Ishikawa (cell line): ENCODE results near the gene ESR1.

Source experiments
- CEBPB ChIP-seq: IDR thresholded peaks from 2 replicates; pipeline ENCODE4 v1.6.1; 2012
- CREB1 ChIP-seq: IDR thresholded peaks from 2 replicates; pipeline ENCODE4 v1.6.1; 2012; ENCODE audit warnings: low read depth
- EGR1 ChIP-seq: IDR thresholded peaks from 2 replicates; pipeline ENCODE4 v1.6.1; 2012
- EP300 ChIP-seq: IDR thresholded peaks from 2 replicates; pipeline ENCODE4 v1.6.1; 2012; ENCODE audit warnings: borderline replicate concordance
- FOXM1 ChIP-seq: IDR thresholded peaks from 2 replicates; pipeline ENCODE4 v1.6.1; 2012; ENCODE audit warnings: low read depth, borderline replicate concordance
- NFIC ChIP-seq: IDR thresholded peaks from 2 replicates; pipeline ENCODE4 v1.6.1; 2012
- RAD21 ChIP-seq: IDR thresholded peaks from 2 replicates; pipeline ENCODE4 v1.6.1; 2012; ENCODE audit warnings: low read depth
- TAF1 ChIP-seq: IDR thresholded peaks from 2 replicates; pipeline ENCODE4 v1.6.1; 2012; ENCODE audit warnings: low read depth, mild to moderate bottlenecking
- TCF12 ChIP-seq: IDR thresholded peaks from 2 replicates; pipeline ENCODE4 v1.6.1; 2012; ENCODE audit warnings: low read depth
- TEAD4 ChIP-seq: IDR thresholded peaks from 2 replicates; pipeline ENCODE4 v1.6.1; 2012
- YY1 ChIP-seq: IDR thresholded peaks from 2 replicates; pipeline ENCODE4 v1.6.1; 2012; ENCODE audit warnings: low read depth
- ZBTB7A ChIP-seq: IDR thresholded peaks from 2 replicates; pipeline ENCODE4 v1.6.1; 2012; ENCODE audit warnings: low read depth
- TF ChIP-seq, protein P1 (sequence below): IDR thresholded peaks from 2 replicates; pipeline ENCODE4 v1.6.1; 2012
- TF ChIP-seq, protein P2 (sequence below): IDR thresholded peaks from 2 replicates; pipeline ENCODE4 v1.6.1; 2012; ENCODE audit warnings: low read depth, mild to moderate bottlenecking
- TF ChIP-seq, protein P3 (sequence below): IDR thresholded peaks from 2 replicates; pipeline ENCODE4 v1.6.1; 2012

ESR1 gene

DNA sequence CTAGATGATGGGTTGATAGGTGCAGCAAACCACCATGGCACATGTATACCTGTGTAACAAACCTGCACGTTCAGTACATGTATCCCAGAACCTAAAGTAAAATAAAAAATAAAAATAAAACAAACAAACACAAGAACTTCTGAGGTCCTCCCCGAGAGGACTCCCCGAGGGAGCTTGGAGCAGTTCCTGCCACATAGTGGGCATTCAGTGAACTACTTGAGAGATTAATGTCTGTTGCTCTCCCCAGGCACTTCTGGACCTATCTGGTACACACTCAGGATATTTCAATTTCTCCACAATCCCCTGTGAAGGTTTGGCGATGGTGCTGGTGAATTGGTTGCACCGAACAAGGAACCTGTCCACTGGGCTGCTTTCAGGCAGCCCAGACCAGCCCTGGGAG lies 311.2 kb downstream of the ESR1 start:
- TF ChIP-seq TCF12 (no peak), RAD21 (no peak), CREB1 (no peak), ZBTB7A (no peak), TEAD4 (no peak), TAF1 (no peak), EP300 (no peak), YY1 (no peak), EGR1 (no peak), CEBPB (no peak)
- TF ChIP-seq, protein P1, sequence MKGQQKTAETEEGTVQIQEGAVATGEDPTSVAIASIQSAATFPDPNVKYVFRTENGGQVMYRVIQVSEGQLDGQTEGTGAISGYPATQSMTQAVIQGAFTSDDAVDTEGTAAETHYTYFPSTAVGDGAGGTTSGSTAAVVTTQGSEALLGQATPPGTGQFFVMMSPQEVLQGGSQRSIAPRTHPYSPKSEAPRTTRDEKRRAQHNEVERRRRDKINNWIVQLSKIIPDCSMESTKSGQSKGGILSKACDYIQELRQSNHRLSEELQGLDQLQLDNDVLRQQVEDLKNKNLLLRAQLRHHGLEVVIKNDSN = no peak
- TF ChIP-seq, protein P2, sequence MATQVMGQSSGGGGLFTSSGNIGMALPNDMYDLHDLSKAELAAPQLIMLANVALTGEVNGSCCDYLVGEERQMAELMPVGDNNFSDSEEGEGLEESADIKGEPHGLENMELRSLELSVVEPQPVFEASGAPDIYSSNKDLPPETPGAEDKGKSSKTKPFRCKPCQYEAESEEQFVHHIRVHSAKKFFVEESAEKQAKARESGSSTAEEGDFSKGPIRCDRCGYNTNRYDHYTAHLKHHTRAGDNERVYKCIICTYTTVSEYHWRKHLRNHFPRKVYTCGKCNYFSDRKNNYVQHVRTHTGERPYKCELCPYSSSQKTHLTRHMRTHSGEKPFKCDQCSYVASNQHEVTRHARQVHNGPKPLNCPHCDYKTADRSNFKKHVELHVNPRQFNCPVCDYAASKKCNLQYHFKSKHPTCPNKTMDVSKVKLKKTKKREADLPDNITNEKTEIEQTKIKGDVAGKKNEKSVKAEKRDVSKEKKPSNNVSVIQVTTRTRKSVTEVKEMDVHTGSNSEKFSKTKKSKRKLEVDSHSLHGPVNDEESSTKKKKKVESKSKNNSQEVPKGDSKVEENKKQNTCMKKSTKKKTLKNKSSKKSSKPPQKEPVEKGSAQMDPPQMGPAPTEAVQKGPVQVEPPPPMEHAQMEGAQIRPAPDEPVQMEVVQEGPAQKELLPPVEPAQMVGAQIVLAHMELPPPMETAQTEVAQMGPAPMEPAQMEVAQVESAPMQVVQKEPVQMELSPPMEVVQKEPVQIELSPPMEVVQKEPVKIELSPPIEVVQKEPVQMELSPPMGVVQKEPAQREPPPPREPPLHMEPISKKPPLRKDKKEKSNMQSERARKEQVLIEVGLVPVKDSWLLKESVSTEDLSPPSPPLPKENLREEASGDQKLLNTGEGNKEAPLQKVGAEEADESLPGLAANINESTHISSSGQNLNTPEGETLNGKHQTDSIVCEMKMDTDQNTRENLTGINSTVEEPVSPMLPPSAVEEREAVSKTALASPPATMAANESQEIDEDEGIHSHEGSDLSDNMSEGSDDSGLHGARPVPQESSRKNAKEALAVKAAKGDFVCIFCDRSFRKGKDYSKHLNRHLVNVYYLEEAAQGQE = no peak

DNA sequence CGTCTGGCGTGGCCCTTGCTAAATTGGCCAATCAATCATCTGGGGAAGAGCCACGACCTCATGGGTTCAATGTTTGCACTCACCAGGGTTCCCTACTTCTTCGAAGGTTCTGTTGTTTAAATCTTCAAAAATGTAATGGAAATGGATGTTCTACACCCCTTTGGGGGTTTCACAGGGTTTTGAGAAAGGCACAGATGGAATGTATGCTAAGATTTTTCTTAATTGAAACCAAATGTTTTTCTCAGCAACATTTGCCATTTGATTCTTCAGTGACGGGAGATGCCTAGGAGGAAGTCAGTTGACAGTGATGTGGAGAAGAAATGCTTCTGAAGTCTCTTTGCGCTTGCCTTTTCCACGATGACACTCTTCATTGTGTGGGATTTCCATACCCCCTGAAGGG lies 312.3 kb downstream of the ESR1 start:
- TF ChIP-seq TCF12 (no peak), EP300 (no peak), EGR1 (no peak), FOXM1 (no peak), CREB1 (no peak), RAD21 (no peak), CEBPB (no peak), TEAD4 (no peak), YY1 (no peak), ZBTB7A (no peak), NFIC (no peak), TAF1 (no peak)
- TF ChIP-seq, protein P2 = no peak
- TF ChIP-seq, protein P1 = no peak

DNA sequence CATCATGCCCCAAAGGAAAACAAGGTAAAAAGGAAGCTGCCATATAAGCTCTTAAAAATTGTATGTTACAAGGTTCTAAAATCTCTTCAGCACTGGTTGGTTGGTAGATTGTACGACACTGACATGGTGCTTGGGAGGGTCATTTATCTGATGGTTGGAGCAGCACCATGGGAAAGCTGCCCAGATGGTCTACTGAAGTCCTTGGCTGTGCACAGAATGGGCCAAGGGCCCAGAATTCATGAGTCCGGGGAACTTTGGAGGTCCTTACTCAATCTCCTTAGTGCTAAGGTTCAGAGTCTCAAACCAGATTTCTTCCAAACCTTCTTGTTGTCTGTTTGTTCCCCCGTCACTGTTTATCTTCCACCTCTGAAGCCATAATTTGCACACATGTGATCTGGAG lies 314.4 kb downstream of the ESR1 start:
- TF ChIP-seq TCF12 (no peak), TEAD4 (no peak), CEBPB (no peak), EGR1 (no peak), ZBTB7A (no peak), EP300 (no peak), NFIC (no peak), TAF1 (no peak), FOXM1 (no peak), CREB1 (no peak), YY1 (no peak), RAD21 (no peak)
- TF ChIP-seq, protein P3, sequence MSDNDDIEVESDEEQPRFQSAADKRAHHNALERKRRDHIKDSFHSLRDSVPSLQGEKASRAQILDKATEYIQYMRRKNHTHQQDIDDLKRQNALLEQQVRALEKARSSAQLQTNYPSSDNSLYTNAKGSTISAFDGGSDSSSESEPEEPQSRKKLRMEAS = no peak
- TF ChIP-seq, protein P1 = no peak
- TF ChIP-seq, protein P2 = no peak

DNA sequence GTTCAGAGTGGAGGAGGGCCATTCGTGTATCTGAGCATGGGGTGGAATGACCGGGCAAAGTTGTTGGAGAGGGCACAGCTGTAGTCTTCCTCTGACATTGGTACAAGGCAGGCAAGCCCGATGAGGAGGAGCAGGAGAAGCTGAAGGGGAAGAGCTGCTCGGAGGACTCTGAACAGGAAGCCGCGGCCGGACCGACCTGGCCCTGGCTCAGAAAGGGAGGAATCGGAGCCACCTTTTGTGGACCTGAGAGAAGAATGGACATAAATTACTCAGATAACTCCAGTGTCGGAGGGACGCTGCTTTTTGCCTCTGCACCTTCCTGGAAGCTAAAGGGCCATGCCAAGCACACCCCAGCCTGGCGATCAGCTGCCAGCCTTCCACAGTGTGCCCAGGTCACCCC lies 315.0 kb downstream of the ESR1 start:
- TF ChIP-seq CEBPB (no peak), EP300 (no peak), FOXM1 (no peak)

DNA sequence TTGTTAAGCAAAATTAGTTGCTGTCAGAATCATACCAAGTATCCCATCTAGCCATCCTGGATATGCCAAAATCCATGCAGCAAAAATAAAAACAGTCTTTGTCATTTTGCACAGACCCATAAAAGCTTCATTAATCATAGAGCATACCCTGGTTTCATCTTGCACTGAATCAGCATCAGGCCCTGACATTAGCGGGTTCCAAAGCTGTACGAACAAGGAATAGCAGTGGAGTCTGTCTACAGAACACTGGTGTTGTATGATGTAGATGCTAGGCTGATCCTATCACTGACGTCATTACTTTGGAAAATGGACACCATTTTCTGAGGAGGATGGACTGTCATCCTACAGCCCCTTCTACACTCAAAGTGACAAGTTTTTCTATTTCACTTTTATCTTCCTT lies 315.6 kb downstream of the ESR1 start:
- TF ChIP-seq TEAD4 (no peak), TAF1 (no peak), ZBTB7A (no peak), FOXM1 (no peak), EP300 (no peak)
- TF ChIP-seq, protein P1 = no peak
